Measurements from ENCODE around the gene ZNF414. TPM values are rescaled to one million over a fixed set of nuclear protein-coding genes. Genes with fewer than 3 reads are reported as not detected.

The ZNF414 gene
- total and polyA plus RNA-seq, 2 of the 4 experiments (the other 2 are of a cell fraction): 3.2 to 14.2 TPM

DNA sequence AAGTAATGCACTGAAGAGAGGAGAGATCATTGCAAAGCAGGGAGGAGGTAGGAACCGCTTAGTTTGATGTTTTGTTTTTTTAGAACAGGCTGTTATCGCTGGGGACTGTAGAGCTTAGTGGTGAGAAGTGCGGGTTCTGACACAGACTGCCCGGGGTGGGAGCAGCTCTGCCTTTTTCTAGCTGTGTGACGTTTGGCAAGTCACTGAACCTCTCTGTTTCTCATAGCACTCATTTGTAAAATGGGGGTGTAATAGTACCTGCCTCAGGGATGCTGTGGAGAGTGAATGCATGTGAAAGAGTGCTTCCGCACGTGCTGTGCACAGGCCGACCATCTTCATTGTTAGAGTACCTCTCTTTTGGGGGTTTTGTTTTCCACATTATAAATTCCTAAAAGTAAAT lies 30.8 kb downstream of the ZNF414 start:
- CTCF ChIA-PET: no interaction called here
- dilution Hi-C loops (cut with HindIII; ENCODE audit: low sequenced_read_pairs, unreplicated experiment): no loop called here
- no peak overlapping the region for H4K5ac ChIP-seq (ENCODE audit: low read depth, low read length)
- peaks cover 83% of the 10 kb centered on the region for H4K20me1 ChIP-seq (ENCODE audit: insufficient read depth, low read length)
- POLR2A ChIA-PET (ENCODE audit: unreplicated experiment): no interaction called here
- no peak overlapping the region for H3K14ac ChIP-seq (replicated peaks; ENCODE audit: low read depth, low read length)
- intact Hi-C loops (cut with micrococcal nuclease): no loop called here
- no peak for DNase-seq
- no peak overlapping the region for H2BK120ac ChIP-seq (ENCODE audit: low read depth, low read length)
- peaks cover 65% of the 10 kb centered on the region for H3K36me3 ChIP-seq (ENCODE audit: control insufficient read depth, insufficient read depth, low read length)
- H2BK5ac ChIP-seq (ENCODE audit: low read depth, low read length, poor library complexity, severe bottlenecking): no peak overlapping the region
- no peak overlapping the region for H4K8ac ChIP-seq (ENCODE audit: low read depth in 2 of 2, low read length in 2 of 2)
- no peak for ATAC-seq (ENCODE audit: low read depth)
- H2BK15ac ChIP-seq (ENCODE audit: low read depth, low read length): no peak overlapping the region
- H2AFZ ChIP-seq (replicated peaks; ENCODE audit: low read length, poor library complexity): no peak overlapping the region
- H3K79me1 ChIP-seq (ENCODE audit: low read depth in 1 of 2, low read length in 2 of 2): peaks cover 29 to 87% of the 10 kb centered on the region in 2 experiments
- H3K27me3 ChIP-seq (ENCODE audit: control insufficient read depth, insufficient read depth, low read length): no peaks in the 10 kb centered on the region
- H3K18ac ChIP-seq (ENCODE audit: low read depth, low read length): no peak overlapping the region
- no peak overlapping the region for H2AK5ac ChIP-seq (ENCODE audit: low read depth, low read length)
- no peak overlapping the region for H3K27ac ChIP-seq (ENCODE audit: insufficient read depth, low read length)
- H3K4me3 ChIP-seq (ENCODE audit: insufficient read depth, low read depth, low read length): no peak overlapping the region
- H4K91ac ChIP-seq (ENCODE audit: insufficient read depth, low read depth, low read length): no peak overlapping the region
- H3K9me1 ChIP-seq (ENCODE audit: insufficient read depth, low read length): peaks cover 15% of the 10 kb centered on the region
- H3K9ac ChIP-seq (ENCODE audit: low read depth, low read length): no peak overlapping the region
- H2AK9ac ChIP-seq (replicated peaks; ENCODE audit: low read depth, low read length, poor library complexity): no peak overlapping the region
- WGBS, 2 experiments (ENCODE audit: extremely low coverage in 2 of 2, insufficient read length in 1 of 2): no CpG with 5 or more reads among the region's 8 CpGs
- no peaks in the 10 kb centered on the region; the same call in 1 of the 2 replicates for H3K4me1 ChIP-seq (ENCODE audit: control insufficient read depth, insufficient read depth, low read length)
- H3K4me2 ChIP-seq (ENCODE audit: low read depth, low read length): no peak overlapping the region
- BruUV-seq (replicated peaks): no TSS peak
- TF ChIP-seq POLR2A (IDR thresholded peaks at IDR 0.05; ENCODE audit: low read depth, low read length) (no peak), RCOR1 (IDR thresholded peaks at IDR 0.05; ENCODE audit: insufficient replicate concordance, low read length) (no peak), USF2 (IDR thresholded peaks at IDR 0.05; ENCODE audit: low read depth, low read length) (no peak), RFX5 (IDR thresholded peaks at IDR 0.05; ENCODE audit: low read depth, low read length) (no peak), MAZ (IDR thresholded peaks at IDR 0.05; ENCODE audit: borderline replicate concordance, low read depth, low read length) (no peak)
- no peak overlapping the region for H3K23ac ChIP-seq (ENCODE audit: low read depth, low read length)
- no peaks in the 10 kb centered on the region for H3K9me3 ChIP-seq (ENCODE audit: control insufficient read depth, insufficient read depth, low read length)
- no peak overlapping the region for H2BK20ac ChIP-seq (ENCODE audit: low read depth, low read length)
- H3K56ac ChIP-seq (ENCODE audit: extremely low read depth, insufficient read depth, low read length): no peak overlapping the region
- in situ Hi-C loops (cut with MboI; ENCODE audit: low sequenced_read_pairs): no loop called here
- H3K4ac ChIP-seq (ENCODE audit: low read depth, low read length): no peak overlapping the region

All from IMR-90 (cell line).